SK-N-SH (cell line): Measurements from ENCODE around the gene KLF13. TPM values are rescaled to one million over a fixed set of nuclear protein-coding genes. Genes with fewer than 3 reads are reported as not detected.

ENCODE experiments used
- CTCF ChIA-PET: fragments of 300-600, 350-600 bp; formaldehyde crosslinking; extraction: SDS; loops from one replicate; lab custom pipeline; 2021; lab: Yijun Ruan, JAX
- POLR2A ChIA-PET: fragments of 350-600 bp; sonication (Branson Sonifier 250); formaldehyde crosslinking; extraction: SDS; loops from one replicate; lab custom pipeline; 2020; ENCODE audit warnings: antibody characterized with exemption, inconsistent platforms; lab: Yijun Ruan, JAX
- DNase-seq: peaks from one replicate; pipeline ENCODE4 v3.0.0; 2012
- H2AFZ ChIP-seq: fragments of 200-600 bp; sonication (generic); 2 replicates; pipeline ENCODE4 v1.8.1; 2016; ENCODE audit warnings: antibody characterized with exemption, mild to moderate bottlenecking, low read depth
- H3F3A ChIP-seq: fragments of 200-600 bp; sonication (generic); replicated peaks from 2 replicates; pipeline ENCODE3; 2016; ENCODE audit warnings: antibody characterized with exemption, mild to moderate bottlenecking; ENCODE audit not compliant: insufficient read depth
- H3K27ac ChIP-seq, 2 experiments: fragments of 200-500 bp in 1 of 2; fragments of 200-600 bp in 1 of 2; sonication (Bioruptor generic) in 1 of 2; sonication (generic), shearing (Covaris generic) in 1 of 2; 2 replicates each; pipeline versions ENCODE4 v1.5.1 to v1.6.1; 2014 to 2016; ENCODE audit warnings: low read depth in 2 of 2, inconsistent platforms in 1 of 2, low read length in 1 of 2, mild to moderate bottlenecking in 1 of 2, mixed read lengths in 1 of 2
- H3K27me3 ChIP-seq: fragments of 200-600 bp; sonication (generic), shearing (Covaris generic); 2 replicates; pipeline ENCODE4 v1.6.1; 2016; ENCODE audit warnings: mixed run types; ENCODE audit not compliant: insufficient read depth
- H3K36me3 ChIP-seq, 2 experiments: fragments of 200-500 bp in 1 of 2; fragments of 200-600 bp in 1 of 2; sonication (Bioruptor generic) in 1 of 2; sonication (generic) in 1 of 2; replicated peaks in 1 of 2; 2 replicates each; pipeline versions ENCODE3 to v1.5.1; 2014 to 2016; ENCODE audit warnings: low read length in 1 of 2, mild to moderate bottlenecking in 1 of 2; ENCODE audit not compliant: insufficient read depth in 2 of 2, control insufficient read depth in 1 of 2
- H3K4me1 ChIP-seq, 2 experiments: fragments of 200-500 bp in 1 of 2; fragments of 200-600 bp in 1 of 2; sonication (Bioruptor generic) in 1 of 2; sonication (generic), shearing (Covaris generic) in 1 of 2; 2 replicates each; pipeline versions ENCODE4 v1.5.1 to v1.6.1; 2014 to 2016; ENCODE audit warnings: low read depth in 1 of 2, low read length in 1 of 2, mixed run types in 1 of 2; ENCODE audit not compliant: insufficient read depth in 2 of 2, control insufficient read depth in 1 of 2
- H3K4me2 ChIP-seq: fragments of 200-600 bp; sonication (generic), shearing (Covaris generic); 2 replicates; pipeline ENCODE4 v1.6.1; 2017; ENCODE audit warnings: mixed run types
- H3K4me3 ChIP-seq, 2 experiments: fragments of 200-500 bp in 1 of 2; fragments of 200-600 bp in 1 of 2; sonication (Bioruptor generic) in 1 of 2; sonication (generic), shearing (Covaris generic) in 1 of 2; 2 replicates each; pipeline versions ENCODE4 v1.5.1 to v1.8.1; 2014 to 2016; ENCODE audit warnings: low read depth in 2 of 2, inconsistent platforms in 1 of 2, low read length in 1 of 2, mild to moderate bottlenecking in 1 of 2, mixed read lengths in 1 of 2, moderate library complexity in 1 of 2
- H3K79me2 ChIP-seq: fragments of 200-600 bp; sonication (generic); 2 replicates; pipeline ENCODE4 v1.8.1; 2017; ENCODE audit warnings: mild to moderate bottlenecking; ENCODE audit not compliant: insufficient read depth
- H3K9ac ChIP-seq: fragments of 200-600 bp; sonication (generic); 2 replicates; pipeline ENCODE4 v1.6.1; 2017; ENCODE audit warnings: mixed run types
- H3K9me2 ChIP-seq: fragments of 200-600 bp; sonication (generic); 2 replicates; pipeline ENCODE4 v1.6.1; 2017; ENCODE audit warnings: mixed run types
- H3K9me3 ChIP-seq: fragments of 200-600 bp; sonication (generic); 2 replicates; pipeline ENCODE4 v1.6.1; 2017; ENCODE audit warnings: mixed run types, mild to moderate bottlenecking, moderate library complexity
- H4K20me1 ChIP-seq: fragments of 200-600 bp; sonication (generic); 2 replicates; pipeline ENCODE4 v1.6.1; 2017; ENCODE audit warnings: mild to moderate bottlenecking, mixed run types; ENCODE audit not compliant: insufficient read depth
- CHD2 ChIP-seq: fragments of 150-350 bp; IDR thresholded peaks from 2 replicates; pipeline ENCODE4 v1.6.1; 2018; ENCODE audit warnings: low read length; ENCODE audit not compliant: partially characterized antibody
- FOSL2 ChIP-seq: IDR thresholded peaks from 2 replicates; pipeline ENCODE4 v1.4.0; 2012; ENCODE audit warnings: low read depth, mild to moderate bottlenecking, moderate library complexity, borderline replicate concordance
- FOXM1 ChIP-seq: IDR thresholded peaks from 2 replicates; pipeline ENCODE4 v1.4.0; 2012; ENCODE audit warnings: low read depth, mild to moderate bottlenecking
- GABPA ChIP-seq: IDR thresholded peaks from 2 replicates; pipeline ENCODE4 v1.4.0; 2012; ENCODE audit warnings: low read depth, mild to moderate bottlenecking
- GATA2 ChIP-seq: sonication (generic); formaldehyde crosslinking; IDR thresholded peaks from 2 replicates; pipeline ENCODE4 v1.5.0; 2020; ENCODE audit warnings: mild to moderate bottlenecking, missing genetic modification reagents
- MEF2A ChIP-seq: IDR thresholded peaks from 2 replicates; pipeline ENCODE4 v1.4.0; 2012; ENCODE audit warnings: low read depth, borderline replicate concordance
- NFIC ChIP-seq: IDR thresholded peaks from 2 replicates; pipeline ENCODE4 v1.4.0; 2012; ENCODE audit warnings: borderline replicate concordance
- RAD21 ChIP-seq: IDR thresholded peaks from 2 replicates; pipeline ENCODE4 v1.6.1; 2012; ENCODE audit warnings: mild to moderate bottlenecking, low read length
- RCOR1 ChIP-seq: fragments of 150-350 bp; IDR thresholded peaks from 2 replicates; pipeline ENCODE4 v1.6.1; 2017; ENCODE audit warnings: antibody characterized with exemption, low read length
- RFX5 ChIP-seq: IDR thresholded peaks from 2 replicates; pipeline ENCODE4 v1.6.1; 2012; ENCODE audit warnings: mild to moderate bottlenecking, improper control_type of control experiment, low read length
- TEAD4 ChIP-seq: IDR thresholded peaks from 2 replicates; pipeline ENCODE4 v1.4.0; 2012; ENCODE audit warnings: mild to moderate bottlenecking, borderline replicate concordance; ENCODE audit not compliant: insufficient read depth
- WGBS: methylation state at CpG from one replicate; pipeline ENCODE4 v1.1.6; 2017; ENCODE audit warnings: low lambda C conversion rate; 5-methylcytosine and 5-hydroxymethylcytosine counted together
- polyA plus RNA-seq, 3 experiments: library from polyadenylated mRNA; depleted of rRNA; stranded (reverse); fragments of >200 nt; gene quantifications; 2 replicates each; pipeline ENCODE4 v1.2.3, GENCODE V29; 2012
- TF ChIP-seq, protein P1 (sequence below): fragments of 150-350 bp; IDR thresholded peaks from 2 replicates; pipeline ENCODE4 v1.6.1; 2017; ENCODE audit warnings: antibody characterized with exemption, low read length, low read depth, borderline replicate concordance
- TF ChIP-seq, protein P2 (sequence below): fragments of 150-350 bp; IDR thresholded peaks from 2 replicates; pipeline ENCODE4 v1.6.1; 2016; ENCODE audit warnings: mild to moderate bottlenecking, low read depth, low read length
- TF ChIP-seq, protein P3 (sequence below): IDR thresholded peaks from 2 replicates; pipeline ENCODE4 v1.4.0; 2012; ENCODE audit warnings: low read depth, borderline replicate concordance
- TF ChIP-seq, protein P4 (sequence below): IDR thresholded peaks from 2 replicates; pipeline ENCODE4 v1.4.0; 2012; ENCODE audit warnings: low read depth
- TF ChIP-seq, protein P5 (sequence below): IDR thresholded peaks from 2 replicates; pipeline ENCODE4 v1.6.1; 2012; ENCODE audit warnings: mild to moderate bottlenecking, low read depth, low read length, moderate library complexity
- TF ChIP-seq, protein P6 (sequence below): IDR thresholded peaks from 2 replicates; pipeline ENCODE4 v1.4.0; 2012; ENCODE audit warnings: low read depth, borderline replicate concordance
- TF ChIP-seq, protein P7 (sequence below): fragments of 200-600 bp; sonication (generic); IDR thresholded peaks from 2 replicates; pipeline ENCODE4 v1.6.1; 2017; ENCODE audit warnings: antibody characterized with exemption, mild to moderate bottlenecking, moderate library complexity

KLF13 gene
- polyA plus RNA-seq, 1 of the 3 experiments (the other 2 are of a cell fraction), result 7.1 TPM

DNA sequence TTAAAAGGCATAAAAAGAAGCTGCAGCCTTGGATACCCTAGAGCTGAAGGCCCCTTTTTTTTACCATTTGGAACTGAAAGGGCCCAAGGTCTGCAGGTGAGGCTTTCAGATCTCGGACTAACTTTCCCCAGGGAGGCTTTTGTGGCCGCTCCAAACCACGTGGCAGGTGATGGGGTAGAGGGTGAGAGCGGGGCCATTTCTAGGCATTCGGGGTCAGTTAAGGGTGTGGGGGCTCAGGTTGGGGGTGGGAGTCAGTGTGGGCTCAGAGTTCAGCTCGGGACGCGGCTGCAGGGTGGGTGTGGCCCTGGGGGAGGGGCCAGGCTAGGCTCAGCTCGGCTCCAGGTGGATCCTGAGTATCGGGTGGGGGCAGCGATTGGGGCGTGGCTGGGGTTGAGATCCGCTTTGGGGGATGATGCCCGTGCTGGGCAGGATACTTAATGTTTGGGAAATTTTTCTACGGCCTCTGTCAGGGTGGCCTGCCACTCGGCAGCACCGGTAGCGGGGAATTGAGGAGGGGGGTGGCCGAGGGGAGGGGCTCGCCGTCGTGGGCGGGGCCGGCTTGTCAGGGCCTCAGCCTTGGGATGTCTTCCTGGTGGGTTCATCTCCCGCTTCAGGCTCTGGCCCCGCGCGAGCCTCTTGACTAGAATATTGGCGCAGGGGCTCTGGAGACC, 2.5 kb downstream of the KLF13 start (continued):
- TF ChIP-seq, protein P1, sequence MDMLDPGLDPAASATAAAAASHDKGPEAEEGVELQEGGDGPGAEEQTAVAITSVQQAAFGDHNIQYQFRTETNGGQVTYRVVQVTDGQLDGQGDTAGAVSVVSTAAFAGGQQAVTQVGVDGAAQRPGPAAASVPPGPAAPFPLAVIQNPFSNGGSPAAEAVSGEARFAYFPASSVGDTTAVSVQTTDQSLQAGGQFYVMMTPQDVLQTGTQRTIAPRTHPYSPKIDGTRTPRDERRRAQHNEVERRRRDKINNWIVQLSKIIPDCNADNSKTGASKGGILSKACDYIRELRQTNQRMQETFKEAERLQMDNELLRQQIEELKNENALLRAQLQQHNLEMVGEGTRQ, result no peak
- TF ChIP-seq RCOR1, result no peak
- no peak for TF ChIP-seq CHD2
- TF ChIP-seq, protein P2, sequence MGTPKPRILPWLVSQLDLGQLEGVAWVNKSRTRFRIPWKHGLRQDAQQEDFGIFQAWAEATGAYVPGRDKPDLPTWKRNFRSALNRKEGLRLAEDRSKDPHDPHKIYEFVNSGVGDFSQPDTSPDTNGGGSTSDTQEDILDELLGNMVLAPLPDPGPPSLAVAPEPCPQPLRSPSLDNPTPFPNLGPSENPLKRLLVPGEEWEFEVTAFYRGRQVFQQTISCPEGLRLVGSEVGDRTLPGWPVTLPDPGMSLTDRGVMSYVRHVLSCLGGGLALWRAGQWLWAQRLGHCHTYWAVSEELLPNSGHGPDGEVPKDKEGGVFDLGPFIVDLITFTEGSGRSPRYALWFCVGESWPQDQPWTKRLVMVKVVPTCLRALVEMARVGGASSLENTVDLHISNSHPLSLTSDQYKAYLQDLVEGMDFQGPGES, result no peak
- TF ChIP-seq GABPA, result no peak
- no peak for TF ChIP-seq FOSL2
- no peak for TF ChIP-seq GATA2 (CRISPR knock-in tag)
- no peak for TF ChIP-seq RAD21
- TF ChIP-seq, all 33 proteins: peak for 0

DNA sequence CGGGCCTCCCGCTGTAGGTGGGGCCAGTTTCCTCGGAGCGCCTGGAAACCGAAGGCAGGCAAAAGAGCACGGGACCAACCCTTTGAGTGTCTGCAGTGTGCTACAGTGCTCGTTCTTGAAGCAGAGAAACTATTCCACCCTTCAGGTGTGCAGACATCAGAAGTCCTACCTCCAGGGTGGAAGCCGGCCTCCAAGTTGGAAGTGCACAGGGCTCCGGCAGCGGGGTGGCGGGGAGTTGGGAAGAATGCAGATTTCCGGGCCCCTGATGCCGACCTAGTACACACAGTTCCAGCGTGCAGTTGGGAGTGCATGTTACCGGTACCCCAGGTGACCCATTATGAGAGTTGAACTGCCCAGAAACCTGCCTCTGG, 3.0 kb downstream of the KLF13 start:
- peaks cover 58% of the 10 kb centered on the region for H4K20me1 ChIP-seq
- peaks cover 62% of the 10 kb centered on the region for H3K79me2 ChIP-seq
- H2AFZ ChIP-seq, result no peak overlapping the region
- no peaks in the 10 kb centered on the region for H3K36me3 ChIP-seq
- no peak overlapping the region; a peak in 1 of 4 replicates for H3K27ac ChIP-seq
- peaks cover 5 to 56% of the 10 kb centered on the region in 2 experiments; a peak in 2 of 4 replicates for H3K4me1 ChIP-seq
- ChIA-PET CTCF (interaction anchor here (0.9 to 1.2 kb wide), 3 partner anchors 106 to 159 kb away, joined by 3 to 4 read pairs (median 3); no protein-coding TSS in a partner anchor), POLR2A (interaction anchor here (1.0 kb wide), 1 partner anchor 18 kb away, joined by 3 read pairs; no protein-coding TSS in a partner anchor)
- H3K27me3 ChIP-seq, result no peaks in the 10 kb centered on the region
- H3K9ac ChIP-seq, result no peak overlapping the region
- DNase-seq, result no peak
- H3K4me3 ChIP-seq, result no peak overlapping the region
- peaks cover 5% of the 10 kb centered on the region for H3F3A ChIP-seq
- H3K9me3 ChIP-seq, result no peaks in the 10 kb centered on the region
- H3K9me2 ChIP-seq, result no peaks in the 10 kb centered on the region
- WGBS, result 92% methylated on average over 15 of the region's 15 CpGs
- peak overlapping the region; percentile 80 for H3K4me2 ChIP-seq
- TF ChIP-seq, protein P1, result no peak
- TF ChIP-seq, protein P3, sequence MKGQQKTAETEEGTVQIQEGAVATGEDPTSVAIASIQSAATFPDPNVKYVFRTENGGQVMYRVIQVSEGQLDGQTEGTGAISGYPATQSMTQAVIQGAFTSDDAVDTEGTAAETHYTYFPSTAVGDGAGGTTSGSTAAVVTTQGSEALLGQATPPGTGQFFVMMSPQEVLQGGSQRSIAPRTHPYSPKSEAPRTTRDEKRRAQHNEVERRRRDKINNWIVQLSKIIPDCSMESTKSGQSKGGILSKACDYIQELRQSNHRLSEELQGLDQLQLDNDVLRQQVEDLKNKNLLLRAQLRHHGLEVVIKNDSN, result no peak
- TF ChIP-seq, protein P4, sequence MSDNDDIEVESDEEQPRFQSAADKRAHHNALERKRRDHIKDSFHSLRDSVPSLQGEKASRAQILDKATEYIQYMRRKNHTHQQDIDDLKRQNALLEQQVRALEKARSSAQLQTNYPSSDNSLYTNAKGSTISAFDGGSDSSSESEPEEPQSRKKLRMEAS, result no peak
- no peak for TF ChIP-seq FOXM1
- no peak for TF ChIP-seq NFIC
- no peak for TF ChIP-seq MEF2A
- no peak for TF ChIP-seq TEAD4
- no peak for TF ChIP-seq RAD21
- TF ChIP-seq, protein P5, sequence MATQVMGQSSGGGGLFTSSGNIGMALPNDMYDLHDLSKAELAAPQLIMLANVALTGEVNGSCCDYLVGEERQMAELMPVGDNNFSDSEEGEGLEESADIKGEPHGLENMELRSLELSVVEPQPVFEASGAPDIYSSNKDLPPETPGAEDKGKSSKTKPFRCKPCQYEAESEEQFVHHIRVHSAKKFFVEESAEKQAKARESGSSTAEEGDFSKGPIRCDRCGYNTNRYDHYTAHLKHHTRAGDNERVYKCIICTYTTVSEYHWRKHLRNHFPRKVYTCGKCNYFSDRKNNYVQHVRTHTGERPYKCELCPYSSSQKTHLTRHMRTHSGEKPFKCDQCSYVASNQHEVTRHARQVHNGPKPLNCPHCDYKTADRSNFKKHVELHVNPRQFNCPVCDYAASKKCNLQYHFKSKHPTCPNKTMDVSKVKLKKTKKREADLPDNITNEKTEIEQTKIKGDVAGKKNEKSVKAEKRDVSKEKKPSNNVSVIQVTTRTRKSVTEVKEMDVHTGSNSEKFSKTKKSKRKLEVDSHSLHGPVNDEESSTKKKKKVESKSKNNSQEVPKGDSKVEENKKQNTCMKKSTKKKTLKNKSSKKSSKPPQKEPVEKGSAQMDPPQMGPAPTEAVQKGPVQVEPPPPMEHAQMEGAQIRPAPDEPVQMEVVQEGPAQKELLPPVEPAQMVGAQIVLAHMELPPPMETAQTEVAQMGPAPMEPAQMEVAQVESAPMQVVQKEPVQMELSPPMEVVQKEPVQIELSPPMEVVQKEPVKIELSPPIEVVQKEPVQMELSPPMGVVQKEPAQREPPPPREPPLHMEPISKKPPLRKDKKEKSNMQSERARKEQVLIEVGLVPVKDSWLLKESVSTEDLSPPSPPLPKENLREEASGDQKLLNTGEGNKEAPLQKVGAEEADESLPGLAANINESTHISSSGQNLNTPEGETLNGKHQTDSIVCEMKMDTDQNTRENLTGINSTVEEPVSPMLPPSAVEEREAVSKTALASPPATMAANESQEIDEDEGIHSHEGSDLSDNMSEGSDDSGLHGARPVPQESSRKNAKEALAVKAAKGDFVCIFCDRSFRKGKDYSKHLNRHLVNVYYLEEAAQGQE, result no peak
- TF ChIP-seq RFX5, result no peak
- TF ChIP-seq, protein P6, sequence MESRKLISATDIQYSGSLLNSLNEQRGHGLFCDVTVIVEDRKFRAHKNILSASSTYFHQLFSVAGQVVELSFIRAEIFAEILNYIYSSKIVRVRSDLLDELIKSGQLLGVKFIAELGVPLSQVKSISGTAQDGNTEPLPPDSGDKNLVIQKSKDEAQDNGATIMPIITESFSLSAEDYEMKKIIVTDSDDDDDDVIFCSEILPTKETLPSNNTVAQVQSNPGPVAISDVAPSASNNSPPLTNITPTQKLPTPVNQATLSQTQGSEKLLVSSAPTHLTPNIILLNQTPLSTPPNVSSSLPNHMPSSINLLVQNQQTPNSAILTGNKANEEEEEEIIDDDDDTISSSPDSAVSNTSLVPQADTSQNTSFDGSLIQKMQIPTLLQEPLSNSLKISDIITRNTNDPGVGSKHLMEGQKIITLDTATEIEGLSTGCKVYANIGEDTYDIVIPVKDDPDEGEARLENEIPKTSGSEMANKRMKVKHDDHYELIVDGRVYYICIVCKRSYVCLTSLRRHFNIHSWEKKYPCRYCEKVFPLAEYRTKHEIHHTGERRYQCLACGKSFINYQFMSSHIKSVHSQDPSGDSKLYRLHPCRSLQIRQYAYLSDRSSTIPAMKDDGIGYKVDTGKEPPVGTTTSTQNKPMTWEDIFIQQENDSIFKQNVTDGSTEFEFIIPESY, result no peak
- TF ChIP-seq, protein P7, sequence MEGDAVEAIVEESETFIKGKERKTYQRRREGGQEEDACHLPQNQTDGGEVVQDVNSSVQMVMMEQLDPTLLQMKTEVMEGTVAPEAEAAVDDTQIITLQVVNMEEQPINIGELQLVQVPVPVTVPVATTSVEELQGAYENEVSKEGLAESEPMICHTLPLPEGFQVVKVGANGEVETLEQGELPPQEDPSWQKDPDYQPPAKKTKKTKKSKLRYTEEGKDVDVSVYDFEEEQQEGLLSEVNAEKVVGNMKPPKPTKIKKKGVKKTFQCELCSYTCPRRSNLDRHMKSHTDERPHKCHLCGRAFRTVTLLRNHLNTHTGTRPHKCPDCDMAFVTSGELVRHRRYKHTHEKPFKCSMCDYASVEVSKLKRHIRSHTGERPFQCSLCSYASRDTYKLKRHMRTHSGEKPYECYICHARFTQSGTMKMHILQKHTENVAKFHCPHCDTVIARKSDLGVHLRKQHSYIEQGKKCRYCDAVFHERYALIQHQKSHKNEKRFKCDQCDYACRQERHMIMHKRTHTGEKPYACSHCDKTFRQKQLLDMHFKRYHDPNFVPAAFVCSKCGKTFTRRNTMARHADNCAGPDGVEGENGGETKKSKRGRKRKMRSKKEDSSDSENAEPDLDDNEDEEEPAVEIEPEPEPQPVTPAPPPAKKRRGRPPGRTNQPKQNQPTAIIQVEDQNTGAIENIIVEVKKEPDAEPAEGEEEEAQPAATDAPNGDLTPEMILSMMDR, result no peak
- no peak for TF ChIP-seq FOSL2
